ENCODE results near the gene PRND.

DNA sequence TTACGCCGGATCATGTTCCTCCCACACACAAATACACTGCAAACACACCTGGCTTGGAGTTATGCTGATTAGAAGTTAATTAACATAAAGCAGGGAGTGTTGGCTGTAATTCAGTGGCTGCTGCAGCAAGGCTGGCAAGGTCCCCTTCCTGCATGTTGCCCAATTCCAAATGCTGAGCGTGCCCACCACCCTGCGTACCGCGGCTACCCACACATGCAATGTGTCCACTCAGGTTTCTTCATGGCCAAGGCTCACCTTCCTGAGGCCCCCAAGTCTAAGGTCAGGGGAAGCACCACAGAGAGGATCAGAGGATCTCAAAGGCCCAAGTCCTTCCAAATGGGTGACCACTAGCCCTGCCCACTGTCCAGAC, 11.6 kb upstream of the PRND start:
- no peak for TF ChIP-seq POLR2A (IDR thresholded peaks at IDR 0.05)
- TF ChIP-seq CTCF (IDR thresholded peaks at IDR 0.05): no peak
- no peak for TF ChIP-seq EP300 (IDR thresholded peaks at IDR 0.05)

Measured in tibial nerve (tissue), 4 donors.